Measurements from ENCODE around the gene EYA2. TPM values are rescaled to one million over a fixed set of nuclear protein-coding genes. Genes with fewer than 3 reads are reported as not detected.

EYA2 gene
- total RNA-seq, 1 experiment from 2014 or later: not detected

DNA sequence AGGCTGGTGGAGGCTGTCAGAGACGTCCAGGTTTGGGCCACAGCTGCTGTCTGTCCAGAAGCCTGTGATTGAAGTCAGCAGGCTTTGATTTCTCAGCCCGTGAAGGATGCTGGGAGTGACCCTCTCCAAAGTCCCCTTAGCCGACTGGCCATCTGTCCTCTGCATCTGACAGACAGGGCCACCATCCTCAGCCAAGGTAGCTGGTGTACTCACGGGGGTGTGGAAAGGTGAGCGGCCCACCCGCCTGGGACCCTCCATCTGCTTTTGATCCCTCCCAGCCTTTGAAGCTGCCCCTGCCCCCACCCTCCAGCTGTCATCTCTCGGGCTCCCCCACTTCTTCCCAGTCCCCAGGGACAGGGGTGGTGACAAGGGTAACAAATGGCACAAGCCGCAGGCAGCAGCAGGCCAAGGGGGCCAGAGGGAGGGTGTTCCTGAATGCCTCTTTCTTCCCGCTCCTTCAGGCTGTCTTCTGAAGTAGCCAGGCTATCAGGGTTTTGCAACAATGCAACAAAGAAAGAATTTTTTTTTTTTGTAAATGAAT, 84.4 kb downstream of the EYA2 start:
- DNase-seq (ENCODE audit: low read depth): no peak

DNA sequence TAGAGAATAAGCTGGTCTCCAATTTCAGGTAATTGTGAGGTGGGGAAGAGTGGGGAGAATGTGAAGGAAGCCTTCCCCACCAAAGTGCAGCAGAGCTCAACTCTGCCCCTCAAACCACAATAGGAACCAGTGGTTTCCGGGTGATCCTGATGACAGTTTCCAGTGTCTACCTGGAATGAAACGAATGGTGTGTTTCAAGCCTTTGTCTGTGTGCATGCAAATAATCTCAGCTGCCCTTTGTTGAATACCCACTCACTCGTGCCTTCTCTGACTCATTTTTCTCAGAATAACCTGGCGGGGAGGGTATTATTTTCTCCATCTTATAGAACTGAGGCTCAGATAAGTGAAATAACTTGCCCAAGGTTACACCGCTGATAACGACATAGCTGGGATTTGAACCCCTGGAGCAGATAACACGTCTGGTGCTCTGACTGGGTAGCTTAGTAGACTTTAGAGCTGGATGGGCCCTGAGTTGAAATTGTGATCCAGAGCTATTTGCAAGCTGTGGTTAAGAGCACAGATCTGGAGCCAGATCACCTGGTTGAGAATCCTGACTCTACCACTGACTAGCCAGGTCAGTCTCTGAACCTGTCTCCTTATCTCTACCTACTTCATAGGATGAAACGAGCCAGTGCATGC, 85.1 kb downstream of the EYA2 start:
- DNase-seq (ENCODE audit: low read depth): no peak

DNA sequence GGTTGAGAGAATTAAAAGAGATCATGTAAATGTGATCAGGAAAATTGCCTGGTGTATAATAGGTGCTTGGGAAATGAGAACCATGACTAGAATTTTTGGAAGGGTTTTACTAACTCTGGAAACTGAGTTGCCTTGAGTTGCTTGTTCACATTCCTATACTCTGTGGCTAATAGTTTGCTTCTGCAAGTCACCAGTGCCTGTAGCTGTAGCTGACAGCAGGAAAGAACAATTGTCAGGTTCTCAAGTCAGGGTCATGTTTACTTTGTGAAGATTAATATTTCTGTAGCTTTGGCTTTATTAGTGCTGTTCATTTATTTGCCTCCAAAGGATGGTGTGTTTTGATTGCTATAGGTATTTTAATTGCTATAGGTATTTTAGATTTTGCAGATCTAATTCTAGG, 86.5 kb downstream of the EYA2 start:
- DNase-seq (ENCODE audit: low read depth): no peak

DNA sequence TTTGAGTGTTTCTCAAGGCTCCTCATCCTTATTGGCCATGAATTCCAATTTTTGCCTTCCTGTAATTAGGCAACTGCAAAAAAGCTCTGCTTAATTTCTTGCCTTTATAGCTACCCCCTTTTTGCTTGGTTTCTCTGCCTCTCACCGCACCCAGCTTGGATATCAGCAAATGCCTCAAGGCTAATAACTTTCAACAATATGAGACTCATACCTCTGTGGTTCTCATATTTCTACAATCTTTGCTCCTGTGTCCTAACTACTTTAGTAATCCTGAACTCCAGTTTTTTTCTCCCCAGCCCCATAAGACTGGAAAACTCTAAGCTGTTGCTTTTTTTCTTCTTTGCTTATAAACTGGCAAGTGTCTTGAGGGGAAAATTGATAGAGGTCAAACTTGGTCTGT, 88.8 kb downstream of the EYA2 start:
- no peak for DNase-seq (ENCODE audit: low read depth)

DNA sequence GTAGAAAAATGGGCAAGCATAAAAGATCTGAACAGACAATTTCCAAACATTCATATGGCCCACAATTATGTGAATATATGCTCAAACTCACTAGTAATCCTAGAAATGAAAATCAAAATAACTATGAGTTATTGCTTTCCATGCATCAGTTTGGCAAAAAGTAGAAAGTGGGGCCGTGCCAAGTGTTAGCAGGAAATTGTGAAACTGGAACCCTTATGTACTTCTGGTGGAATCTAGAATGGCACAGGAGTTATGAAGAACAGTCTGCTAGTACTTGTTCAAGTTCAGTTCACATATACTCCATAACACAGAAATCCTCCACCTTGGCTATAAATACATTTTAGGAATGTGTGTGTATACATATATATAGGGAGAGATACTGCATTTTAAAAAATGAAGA, 89.8 kb downstream of the EYA2 start:
- DNase-seq (ENCODE audit: low read depth): no peak

DNA sequence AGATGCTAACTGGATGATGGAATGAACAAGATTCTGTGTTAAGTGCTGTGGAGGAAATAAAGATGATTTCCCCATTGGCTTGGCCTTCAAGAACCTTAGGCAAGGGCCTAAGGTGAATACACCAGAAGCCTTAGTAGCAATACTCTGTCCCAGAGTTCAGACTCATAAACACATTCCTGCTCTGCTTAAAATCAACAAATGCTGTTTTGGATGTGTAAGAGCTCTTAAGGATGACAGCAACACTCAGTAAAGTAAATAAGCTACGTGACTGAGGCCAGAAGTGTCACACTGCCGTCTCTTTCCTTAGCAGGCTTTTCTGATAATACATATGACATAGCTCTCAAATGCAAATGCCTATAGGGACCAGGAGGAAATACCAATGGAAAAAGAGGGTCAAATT, 90.6 kb downstream of the EYA2 start:
- no peak for DNase-seq (ENCODE audit: low read depth)

- DNase-seq (ENCODE audit: low read depth): no peak
Observed at GRCh38 chr20:46985671-46986070, 91.0 kb downstream of the EYA2 start.

DNA sequence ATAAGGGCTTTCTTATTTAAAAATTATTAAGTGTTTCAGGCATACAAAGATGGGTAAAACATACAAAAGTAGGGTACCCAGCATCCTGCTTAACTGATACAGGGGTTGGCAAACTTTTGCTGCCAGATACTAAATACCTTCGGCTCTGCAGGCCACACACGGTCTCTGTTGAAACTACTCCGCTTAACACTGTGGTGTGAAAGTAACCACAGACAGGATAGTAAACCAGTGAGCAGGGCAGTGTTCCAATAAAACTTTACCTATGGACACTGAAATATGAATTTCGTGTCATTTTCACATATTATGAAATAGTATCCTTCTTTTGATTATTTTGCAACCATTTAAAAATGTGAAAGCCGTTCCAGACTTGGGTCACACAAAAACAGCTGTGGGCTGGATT, 92.4 kb downstream of the EYA2 start:
- no peak for DNase-seq (ENCODE audit: low read depth)

GRCh38 chr20:46990017-46990595, 95.5 kb downstream of the EYA2 start:
- no peak for DNase-seq (ENCODE audit: low read depth)

DNA sequence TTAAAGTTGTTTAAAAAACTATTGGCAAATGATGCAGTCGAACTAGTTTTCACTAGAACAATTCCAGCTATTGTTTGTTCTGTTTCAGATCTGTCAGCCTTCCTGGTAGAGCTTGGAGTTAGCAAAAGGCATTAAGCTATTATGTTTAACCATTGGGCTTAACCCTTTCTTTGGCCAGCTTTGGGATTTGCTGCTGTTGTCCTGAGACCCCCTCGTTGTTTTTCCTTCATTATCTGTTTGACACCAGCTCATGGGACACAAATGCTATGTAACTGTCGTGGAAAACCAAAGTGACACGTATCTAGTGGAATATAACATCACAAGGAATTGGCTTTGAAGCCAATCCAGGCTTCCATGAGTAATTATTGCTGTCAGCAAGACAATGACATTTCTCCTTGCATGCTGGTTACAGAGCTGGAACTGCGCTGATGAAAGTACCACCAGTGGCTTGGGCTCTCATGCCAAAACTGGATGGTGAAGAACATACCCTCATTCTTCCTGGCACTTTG, 96.0 kb downstream of the EYA2 start:
- DNase-seq (ENCODE audit: low read depth): no peak

DNA sequence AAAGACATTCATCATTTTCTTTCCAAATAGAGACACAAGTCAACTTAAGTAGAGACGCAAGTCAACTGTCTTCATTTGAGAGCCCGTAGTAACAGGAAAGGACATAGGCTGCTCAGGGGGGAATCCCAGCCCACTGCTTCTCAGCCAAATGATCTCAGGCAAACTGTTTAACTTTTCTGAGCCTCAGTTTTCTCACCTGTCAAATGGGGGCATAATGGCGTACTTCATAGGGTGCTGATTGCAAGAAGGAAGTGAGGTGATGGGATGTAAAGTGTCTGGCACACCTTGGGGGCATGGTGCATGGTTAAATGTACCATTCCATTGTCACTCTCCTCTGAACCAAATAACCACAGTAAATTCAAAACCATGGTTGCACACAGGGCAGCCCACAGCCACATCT, 96.5 kb downstream of the EYA2 start:
- DNase-seq (ENCODE audit: low read depth): no peak

DNA sequence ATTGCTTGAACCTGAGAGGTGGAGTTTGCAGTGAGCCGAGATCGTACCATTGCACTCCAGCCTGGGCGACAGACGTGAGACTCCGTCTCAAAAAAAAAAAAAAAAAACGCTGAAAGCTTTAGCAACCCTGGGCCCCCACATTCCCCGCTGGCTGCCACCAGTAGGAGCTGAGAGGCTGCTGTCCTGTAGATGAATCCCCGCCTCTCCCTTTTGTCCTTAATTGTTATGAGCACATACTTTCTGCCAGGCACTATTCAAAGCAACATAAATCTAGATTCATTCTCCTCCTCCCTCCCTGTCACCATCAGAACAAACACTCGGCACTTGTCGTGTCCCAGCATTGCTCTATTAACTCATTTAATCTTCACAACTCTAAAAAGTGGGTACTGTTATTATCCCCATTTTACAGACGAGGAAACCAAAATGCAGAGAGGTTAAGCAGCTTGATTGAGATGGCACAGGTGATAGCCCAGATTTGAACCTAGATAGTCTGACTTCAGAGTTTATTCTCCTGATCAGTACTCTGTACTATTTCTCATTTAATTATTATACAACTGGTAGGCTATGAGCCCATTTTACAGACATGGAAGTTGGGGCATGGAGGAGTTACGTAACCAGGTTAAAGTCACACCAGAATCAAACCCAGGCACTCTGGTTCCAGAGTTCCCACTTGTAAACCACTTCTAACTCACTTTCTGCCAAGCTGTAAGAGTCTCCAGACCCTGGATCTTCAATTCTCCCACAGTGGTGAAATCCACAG, 97.4 kb downstream of the EYA2 start:
- no peak for DNase-seq (ENCODE audit: low read depth)

DNA sequence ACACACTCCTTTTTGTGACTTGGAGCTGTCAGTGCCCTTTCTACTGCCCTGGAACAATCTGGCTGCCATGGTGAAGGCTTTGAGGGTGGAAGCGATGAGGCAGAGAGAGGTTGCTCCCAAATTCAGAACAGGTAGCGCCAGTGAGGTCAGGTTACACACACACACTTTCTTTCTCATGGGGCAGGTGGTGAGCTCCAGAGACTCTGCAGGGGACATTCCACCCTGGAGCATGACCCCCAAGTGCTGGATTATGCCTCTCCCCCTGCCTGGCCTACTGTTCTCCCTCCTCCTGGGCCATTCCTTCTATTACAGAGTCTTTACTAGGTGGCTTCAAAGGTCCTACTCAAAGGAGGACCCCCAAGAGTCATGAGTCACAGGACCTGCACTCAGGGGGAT, 98.0 kb downstream of the EYA2 start:
- no peak for DNase-seq (ENCODE audit: low read depth)

- no peak for DNase-seq (ENCODE audit: low read depth)
Observed at GRCh38 chr20:46993465-46994095, 98.9 kb downstream of the EYA2 start.

GRCh38 chr20:46994341-46994740, 99.7 kb downstream of the EYA2 start:
- DNase-seq (ENCODE audit: low read depth): no peak

- no peak for DNase-seq (ENCODE audit: low read depth)
Observed at GRCh38 chr20:46995561-46996142, 101.0 kb downstream of the EYA2 start.

GRCh38 chr20:46997187-46997586, 102.5 kb downstream of the EYA2 start:
- DNase-seq (ENCODE audit: low read depth): no peak

DNA sequence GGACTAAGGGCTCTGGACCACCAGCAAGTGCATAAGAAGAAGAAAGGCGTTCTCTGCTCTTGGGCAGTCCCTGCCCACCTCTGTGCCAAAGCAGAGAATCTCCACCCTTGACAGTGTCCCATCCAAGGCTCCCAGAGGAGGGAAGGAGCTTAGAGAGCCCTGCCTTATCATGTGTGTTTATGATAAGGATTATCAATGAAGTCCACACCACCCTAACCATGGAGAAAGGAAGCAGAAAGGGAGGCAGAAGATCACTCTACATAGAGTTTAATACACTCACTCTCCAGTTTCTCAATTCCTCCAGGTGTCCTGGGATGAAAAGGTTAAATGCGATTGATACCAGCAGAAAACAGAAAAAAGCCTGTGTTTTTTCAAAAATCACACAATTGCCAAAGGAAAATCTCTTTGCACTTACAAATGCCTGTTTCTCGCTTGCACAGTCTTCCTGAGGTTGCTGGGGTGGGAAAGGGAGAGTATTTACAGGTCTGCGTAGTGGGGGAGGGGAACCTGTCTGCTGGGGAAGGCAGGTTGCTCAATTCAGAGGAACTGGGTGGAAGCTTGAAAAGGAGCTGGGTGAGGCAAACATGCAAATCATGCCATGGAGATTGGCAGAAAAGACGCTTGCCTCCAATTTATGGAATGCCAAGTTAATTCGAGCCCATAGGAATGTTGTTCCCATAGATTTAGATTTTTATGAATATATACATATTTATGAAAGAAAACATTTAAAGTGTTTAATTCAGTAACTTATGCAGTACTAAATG, 104.0 kb downstream of the EYA2 start:
- no peak for DNase-seq (ENCODE audit: low read depth)

- DNase-seq (ENCODE audit: low read depth): no peak
Observed at GRCh38 chr20:46999801-47000465, 105.3 kb downstream of the EYA2 start.

DNA sequence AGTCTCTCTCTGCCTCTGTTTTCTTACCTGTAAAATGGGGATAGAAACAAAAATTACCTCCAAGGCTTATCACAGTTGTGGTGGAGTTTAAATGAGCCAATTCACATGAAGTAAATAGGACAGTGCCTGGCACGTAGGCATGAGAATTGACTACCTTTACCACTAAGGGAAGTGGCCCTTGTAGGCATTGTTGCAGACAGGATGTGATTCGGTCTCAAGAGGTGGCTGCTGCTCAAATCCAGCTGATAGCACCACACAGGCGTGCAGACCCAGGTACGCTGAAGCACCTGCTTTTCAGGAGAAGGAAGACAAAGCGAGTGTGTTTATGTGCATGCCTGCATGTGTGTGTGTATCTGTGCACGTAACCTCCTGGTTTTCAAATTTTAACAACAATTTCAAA, 108.6 kb downstream of the EYA2 start:
- DNase-seq (ENCODE audit: low read depth): no peak

- DNase-seq (ENCODE audit: low read depth): no peak
Observed at GRCh38 chr20:47004179-47004578, 109.5 kb downstream of the EYA2 start.

All from RPMI7951 (cell line).